IgD-negative memory B cell (primary cell): ENCODE results near the gene SIX5. TPM values are rescaled to one million over a fixed set of nuclear protein-coding genes. Genes with fewer than 3 reads are reported as not detected.
"Not testable (repeated sequence)": the region's sequence is repeated elsewhere in the genome, so short reads cannot be mapped to it uniquely, and the experiment has no call there.

Experiments used
- H3K27ac Mint-ChIP-seq, 3 donors: one replicate each; pipeline ENCODE4 v1.8.0; 2020 to 2022; ENCODE audit warnings: mild to moderate bottlenecking in 3 of 3, mixed read lengths in 3 of 3, moderate library complexity in 1 of 3
- H3K27me3 Mint-ChIP-seq: one replicate; pipeline ENCODE4 v1.8.0; 2021; ENCODE audit warnings: mixed read lengths
- H3K36me3 Mint-ChIP-seq: one replicate; pipeline ENCODE4 v1.8.0; 2020; ENCODE audit warnings: mild to moderate bottlenecking, mixed read lengths
- H3K4me1 Mint-ChIP-seq, 3 donors: one replicate each; pipeline ENCODE4 v1.8.0; 2020 to 2022; ENCODE audit warnings: mixed read lengths in 3 of 3, mild to moderate bottlenecking in 1 of 3
- H3K4me3 Mint-ChIP-seq, 4 donors: one replicate each; pipeline ENCODE4 v1.8.0; 2020 to 2022; ENCODE audit warnings: mild to moderate bottlenecking in 4 of 4, mixed read lengths in 4 of 4, moderate library complexity in 3 of 4
- H3K9me3 Mint-ChIP-seq, 3 donors: one replicate each; pipeline ENCODE4 v1.8.0; 2020 to 2021; ENCODE audit warnings: mixed read lengths in 3 of 3, mild to moderate bottlenecking in 1 of 3
- polyA plus RNA-seq: library from polyadenylated mRNA; unstranded; fragments of 300-500 nt; fragmentation: Illumina TruSeq; gene quantifications from one replicate; pipeline ENCODE4 v1.2.3, GENCODE V29; 2021

SIX5 gene
- polyA plus RNA-seq, 1 donor from 2014 or later: 0.41 TPM

GRCh38 chr19:45730368-45731288, 38.4 kb downstream of the SIX5 start, which contains the start of gene FBXO46:
TSS of gene FBXO46 (minus strand) at chr19:45730896. CDS start at chr19:45713495, 17,401 bp downstream.
- Mint-ChIP-seq H3K36me3 (peaks cover 3% of the 10 kb centered on the region), H3K27me3 (no peaks in the 10 kb centered on the region), H3K9me3 (no peaks in the 10 kb centered on the region), H3K4me3 (peak within 1 kb of the TSS; percentile 84 to 98 (median 94)), H3K27ac (peak within 1 kb of the TSS; percentile 46 to 97 (median 87)), H3K4me1 (peaks cover 15 to 28% (median 22%) of the 10 kb centered on the region in 3 donors)

GRCh38 chr19:45729800-45730290, 39.2 kb downstream of the SIX5 start:
- Mint-ChIP-seq H3K4me1 (peaks cover 15 to 28% (median 22%) of the 10 kb centered on the region in 3 donors), H3K9me3 (no peaks in the 10 kb centered on the region), H3K27me3 (no peaks in the 10 kb centered on the region), H3K27ac (peak overlapping the region; percentile 31 to 97 (median 46)), H3K4me3 (peak overlapping the region; percentile 84 to 98 (median 94)), H3K36me3 (peaks cover 3% of the 10 kb centered on the region)

GRCh38 chr19:45728683-45729082, 40.4 kb downstream of the SIX5 start:
- not testable (repeated sequence) for H3K9me3 Mint-ChIP-seq, H3K36me3 Mint-ChIP-seq, H3K27me3 Mint-ChIP-seq
- Mint-ChIP-seq H3K4me3 (peak overlapping the region in 3 of 4 donors; percentile 16 to 84 (median 28)), H3K4me1 (peaks cover 21 to 32% (median 24%) of the 10 kb centered on the region in 3 donors), H3K27ac (peak overlapping the region in 1 of 3 donors; percentile 31)

- H3K27me3 Mint-ChIP-seq, H3K4me3 Mint-ChIP-seq, H3K9me3 Mint-ChIP-seq: not testable (repeated sequence)
- H3K27ac Mint-ChIP-seq: peak overlapping the region in 1 of 3 donors; percentile 71
- H3K36me3 Mint-ChIP-seq: peaks cover 12% of the 10 kb centered on the region
- H3K4me1 Mint-ChIP-seq: peaks cover 24 to 35% (median 32%) of the 10 kb centered on the region in 3 donors
Observed at GRCh38 chr19:45720065-45720464, 49.0 kb downstream of the SIX5 start.

GRCh38 chr19:45717983-45718650, 50.9 kb downstream of the SIX5 start:
- peaks cover 0 to 3% (median 0%) of the 10 kb centered on the region in 3 donors for H3K9me3 Mint-ChIP-seq
- peaks cover 21 to 37% (median 28%) of the 10 kb centered on the region in 3 donors for H3K4me1 Mint-ChIP-seq
- peak overlapping the region; percentile 84 to 98 (median 97) for H3K27ac Mint-ChIP-seq
- H3K27me3 Mint-ChIP-seq: no peaks in the 10 kb centered on the region
- peak overlapping the region; percentile 78 to 96 (median 92) for H3K4me3 Mint-ChIP-seq
- H3K36me3 Mint-ChIP-seq: peaks cover 11% of the 10 kb centered on the region

GRCh38 chr19:45717131-45717982, 51.7 kb downstream of the SIX5 start:
- peaks cover 9% of the 10 kb centered on the region for H3K36me3 Mint-ChIP-seq
- peaks cover 21 to 37% (median 28%) of the 10 kb centered on the region in 3 donors for H3K4me1 Mint-ChIP-seq
- peaks cover 0 to 3% (median 0%) of the 10 kb centered on the region in 3 donors for H3K9me3 Mint-ChIP-seq
- peak overlapping the region; percentile 84 to 98 (median 97) for H3K27ac Mint-ChIP-seq
- H3K4me3 Mint-ChIP-seq: peak overlapping the region; percentile 88 to 99 (median 96)
- no peaks in the 10 kb centered on the region for H3K27me3 Mint-ChIP-seq

- H3K36me3 Mint-ChIP-seq: peaks cover 9% of the 10 kb centered on the region
- H3K4me3 Mint-ChIP-seq: peak overlapping the region; percentile 88 to 99 (median 96)
- H3K9me3 Mint-ChIP-seq: peaks cover 0 to 3% (median 0%) of the 10 kb centered on the region in 3 donors
- peaks cover 21 to 35% (median 28%) of the 10 kb centered on the region in 3 donors for H3K4me1 Mint-ChIP-seq
- no peaks in the 10 kb centered on the region for H3K27me3 Mint-ChIP-seq
- peak overlapping the region; percentile 84 to 98 (median 97) for H3K27ac Mint-ChIP-seq
Observed at GRCh38 chr19:45716359-45717130, 52.5 kb downstream of the SIX5 start.

GRCh38 chr19:45715139-45715538, 53.9 kb downstream of the SIX5 start:
- Mint-ChIP-seq H3K36me3 (peaks cover 9% of the 10 kb centered on the region), H3K4me3 (peak overlapping the region in 3 of 4 donors; percentile 30 to 69 (median 55)), H3K27ac (peak overlapping the region in 1 of 3 donors; percentile 88), H3K27me3 (no peaks in the 10 kb centered on the region), H3K9me3 (peaks cover 0 to 3% (median 0%) of the 10 kb centered on the region in 3 donors), H3K4me1 (peaks cover 27 to 39% (median 34%) of the 10 kb centered on the region in 3 donors)

Other genes starting within 250 kb of the SIX5 start
- 19.9 TPM for gene OPA3, start 184.4 kb downstream of the SIX5 start, polyA plus RNA-seq
- gene GPR4, start 167.0 kb downstream of the SIX5 start, polyA plus RNA-seq: not detected
- 18.5 TPM for gene EML2, start 129.9 kb downstream of the SIX5 start, polyA plus RNA-seq
- not detected for gene GIPR, start 101.0 kb downstream of the SIX5 start, polyA plus RNA-seq
- 841 TPM for gene SNRPD2, start 77.3 kb downstream of the SIX5 start, polyA plus RNA-seq
- 2.7 TPM for gene QPCTL, start 76.6 kb downstream of the SIX5 start, polyA plus RNA-seq
- 23.7 TPM for gene FBXO46, start 38.4 kb downstream of the SIX5 start, polyA plus RNA-seq
- not detected for gene MEIOSIN, start 35.8 kb downstream of the SIX5 start, polyA plus RNA-seq
- gene DMPK, start 13.2 kb upstream of the SIX5 start, polyA plus RNA-seq: 1.6 TPM
- gene DMWD, start 23.6 kb upstream of the SIX5 start, polyA plus RNA-seq: 16.7 TPM
- gene RSPH6A, start 46.1 kb upstream of the SIX5 start, polyA plus RNA-seq: not detected
- 26.8 TPM for gene SYMPK, start 93.9 kb upstream of the SIX5 start, polyA plus RNA-seq
- gene FOXA3, start 95.1 kb upstream of the SIX5 start, polyA plus RNA-seq: not detected
- 10.0 TPM for gene IRF2BP1, start 116.9 kb upstream of the SIX5 start, polyA plus RNA-seq
- gene MYPOP, start 133.4 kb upstream of the SIX5 start, polyA plus RNA-seq: 0.70 TPM
- not detected for gene NANOS2, start 145.5 kb upstream of the SIX5 start, polyA plus RNA-seq
- gene NOVA2, start 204.6 kb upstream of the SIX5 start, polyA plus RNA-seq: not detected
- gene CCDC61, start 226.2 kb upstream of the SIX5 start, polyA plus RNA-seq: 8.7 TPM